ENCODE results near the gene AGPAT2. TPM values are rescaled to one million over a fixed set of nuclear protein-coding genes. Genes with fewer than 3 reads are reported as not detected.

Gene AGPAT2
- polyA plus RNA-seq, 1 of the 3 experiments (the other 2 are of a cell fraction) = 46.8 TPM

DNA sequence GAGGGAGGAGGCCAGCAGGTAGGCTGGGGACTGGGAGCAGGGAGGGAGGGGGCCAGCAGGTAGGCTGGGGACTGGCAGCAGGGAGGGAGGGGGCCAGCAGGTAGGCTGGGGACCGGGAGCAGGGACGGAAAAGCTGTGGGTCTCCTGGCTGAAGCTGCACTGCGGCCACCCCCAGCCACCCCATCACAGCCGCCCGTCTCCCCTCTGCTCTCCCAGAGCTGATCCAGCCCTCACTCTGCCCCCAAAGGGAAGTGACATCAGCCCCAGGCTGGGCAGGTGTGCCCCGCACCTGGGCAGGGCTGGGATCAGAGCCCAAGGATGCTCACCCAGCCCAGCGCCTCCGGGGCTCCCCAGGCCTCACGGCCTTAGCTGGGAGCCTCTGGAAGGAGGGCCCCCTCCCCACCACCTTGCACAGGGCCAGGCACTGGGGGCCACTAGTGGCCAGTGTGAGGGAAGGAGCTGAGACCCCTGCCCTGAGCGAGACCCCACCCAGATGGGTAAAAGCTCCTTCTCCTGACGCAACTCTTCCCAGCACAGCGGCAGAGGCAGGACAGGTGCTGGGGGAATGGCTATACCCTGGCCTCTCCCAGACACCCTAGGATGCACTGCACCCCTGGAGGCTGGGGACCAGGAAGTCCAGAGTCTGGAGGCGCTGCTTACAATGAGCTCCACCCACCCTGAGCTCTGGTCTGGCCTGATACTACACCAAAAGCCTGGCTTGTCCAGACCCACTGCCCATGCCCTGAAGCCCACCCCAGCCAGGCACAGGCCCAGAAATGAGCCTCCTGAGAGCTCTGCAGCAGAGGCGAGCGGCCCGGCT is 11.6 kb downstream of the AGPAT2 start:
- Histone ChIP-seq H3K27ac (ENCODE audit: low read depth in 2 of 2, low read length in 1 of 2) (no peak overlapping the region), H3K79me2 (ENCODE audit: insufficient read depth) (no peaks in the 10 kb centered on the region), H3F3A (replicated peaks; ENCODE audit: insufficient read depth) (peaks cover 3% of the 10 kb centered on the region), H3K9ac (no peak overlapping the region), H3K4me2 (no peak overlapping the region), H3K36me3 (replicated peaks in 1 of 2; ENCODE audit: control insufficient read depth in 1 of 2, insufficient read depth in 2 of 2, low read length in 1 of 2) (peaks cover 0 to 3% of the 10 kb centered on the region in 2 experiments), H3K27me3 (ENCODE audit: insufficient read depth) (no peaks in the 10 kb centered on the region), H3K4me3 (ENCODE audit: low read depth in 2 of 2, low read length in 1 of 2) (no peak overlapping the region), H2AFZ (ENCODE audit: low read depth) (no peak overlapping the region), H3K9me2 (no peaks in the 10 kb centered on the region), H4K20me1 (ENCODE audit: insufficient read depth) (0 out of 2 replicates have a peak, but pooled peaks cover 9% of the 10 kb centered on the region), H3K4me1 (ENCODE audit: control insufficient read depth in 1 of 2, insufficient read depth in 2 of 2, low read depth in 1 of 2, low read length in 1 of 2) (peaks cover 0 to 24% of the 10 kb centered on the region in 2 experiments; a peak in 1 of 4 replicates), H3K9me3 (no peaks in the 10 kb centered on the region)
- 93% methylated on average over 5 of the region's 16 CpGs for WGBS (ENCODE audit: low lambda C conversion rate)
- TF ChIP-seq TAF1 (IDR thresholded peaks at IDR 0.05; ENCODE audit: borderline replicate concordance, low read depth, low read length) (no peak), CHD2 (IDR thresholded peaks at IDR 0.05; ENCODE audit: low read length, partially characterized antibody) (no peak), FOXJ3 (CRISPR knock-in tag; IDR thresholded peaks at IDR 0.05) (no peak), ZBTB33 (IDR thresholded peaks at IDR 0.05; ENCODE audit: borderline replicate concordance, low read depth) (no peak), RAD21 (IDR thresholded peaks at IDR 0.05; ENCODE audit: low read length) (no peak), TCF12 (IDR thresholded peaks at IDR 0.05) (no peak), USF2 (IDR thresholded peaks at IDR 0.05; ENCODE audit: borderline replicate concordance, low read depth, low read length) (no peak), SMC3 (IDR thresholded peaks at IDR 0.05; ENCODE audit: low read depth, low read length) (no peak), FOXM1 (IDR thresholded peaks at IDR 0.05; ENCODE audit: low read depth) (no peak)
- TF ChIP-seq, protein P1, sequence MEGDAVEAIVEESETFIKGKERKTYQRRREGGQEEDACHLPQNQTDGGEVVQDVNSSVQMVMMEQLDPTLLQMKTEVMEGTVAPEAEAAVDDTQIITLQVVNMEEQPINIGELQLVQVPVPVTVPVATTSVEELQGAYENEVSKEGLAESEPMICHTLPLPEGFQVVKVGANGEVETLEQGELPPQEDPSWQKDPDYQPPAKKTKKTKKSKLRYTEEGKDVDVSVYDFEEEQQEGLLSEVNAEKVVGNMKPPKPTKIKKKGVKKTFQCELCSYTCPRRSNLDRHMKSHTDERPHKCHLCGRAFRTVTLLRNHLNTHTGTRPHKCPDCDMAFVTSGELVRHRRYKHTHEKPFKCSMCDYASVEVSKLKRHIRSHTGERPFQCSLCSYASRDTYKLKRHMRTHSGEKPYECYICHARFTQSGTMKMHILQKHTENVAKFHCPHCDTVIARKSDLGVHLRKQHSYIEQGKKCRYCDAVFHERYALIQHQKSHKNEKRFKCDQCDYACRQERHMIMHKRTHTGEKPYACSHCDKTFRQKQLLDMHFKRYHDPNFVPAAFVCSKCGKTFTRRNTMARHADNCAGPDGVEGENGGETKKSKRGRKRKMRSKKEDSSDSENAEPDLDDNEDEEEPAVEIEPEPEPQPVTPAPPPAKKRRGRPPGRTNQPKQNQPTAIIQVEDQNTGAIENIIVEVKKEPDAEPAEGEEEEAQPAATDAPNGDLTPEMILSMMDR (IDR thresholded peaks at IDR 0.05) = no peak
- TF ChIP-seq, protein P2, sequence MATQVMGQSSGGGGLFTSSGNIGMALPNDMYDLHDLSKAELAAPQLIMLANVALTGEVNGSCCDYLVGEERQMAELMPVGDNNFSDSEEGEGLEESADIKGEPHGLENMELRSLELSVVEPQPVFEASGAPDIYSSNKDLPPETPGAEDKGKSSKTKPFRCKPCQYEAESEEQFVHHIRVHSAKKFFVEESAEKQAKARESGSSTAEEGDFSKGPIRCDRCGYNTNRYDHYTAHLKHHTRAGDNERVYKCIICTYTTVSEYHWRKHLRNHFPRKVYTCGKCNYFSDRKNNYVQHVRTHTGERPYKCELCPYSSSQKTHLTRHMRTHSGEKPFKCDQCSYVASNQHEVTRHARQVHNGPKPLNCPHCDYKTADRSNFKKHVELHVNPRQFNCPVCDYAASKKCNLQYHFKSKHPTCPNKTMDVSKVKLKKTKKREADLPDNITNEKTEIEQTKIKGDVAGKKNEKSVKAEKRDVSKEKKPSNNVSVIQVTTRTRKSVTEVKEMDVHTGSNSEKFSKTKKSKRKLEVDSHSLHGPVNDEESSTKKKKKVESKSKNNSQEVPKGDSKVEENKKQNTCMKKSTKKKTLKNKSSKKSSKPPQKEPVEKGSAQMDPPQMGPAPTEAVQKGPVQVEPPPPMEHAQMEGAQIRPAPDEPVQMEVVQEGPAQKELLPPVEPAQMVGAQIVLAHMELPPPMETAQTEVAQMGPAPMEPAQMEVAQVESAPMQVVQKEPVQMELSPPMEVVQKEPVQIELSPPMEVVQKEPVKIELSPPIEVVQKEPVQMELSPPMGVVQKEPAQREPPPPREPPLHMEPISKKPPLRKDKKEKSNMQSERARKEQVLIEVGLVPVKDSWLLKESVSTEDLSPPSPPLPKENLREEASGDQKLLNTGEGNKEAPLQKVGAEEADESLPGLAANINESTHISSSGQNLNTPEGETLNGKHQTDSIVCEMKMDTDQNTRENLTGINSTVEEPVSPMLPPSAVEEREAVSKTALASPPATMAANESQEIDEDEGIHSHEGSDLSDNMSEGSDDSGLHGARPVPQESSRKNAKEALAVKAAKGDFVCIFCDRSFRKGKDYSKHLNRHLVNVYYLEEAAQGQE (IDR thresholded peaks at IDR 0.05; ENCODE audit: low read depth, low read length) = no peak
- CTCF ChIA-PET = interaction anchor here (0.9 to 6.5 kb wide), 6 partner anchors 10 to 190 kb away, joined by 3 to 44 read pairs (median 4); partner anchors contain the start of gene LCN8
- DNase-seq = no peak
- POLR2A ChIA-PET = interaction anchor here (1.3 kb wide), 1 partner anchor 11 kb away, joined by 3 read pairs; the partner anchor contains the start of gene AGPAT2
